ENCODE data around the gene BICRAL.
A peak's percentile ranks its signal among the peaks of the same experiment; 100 is the strongest.
"Not testable (repeated sequence)": the region's sequence is repeated elsewhere in the genome, so short reads cannot be mapped to it uniquely, and the experiment has no call there.

Gene BICRAL

GRCh38 chr6:42754759-42755158, 27.1 kb upstream of the BICRAL start:
- H3K27me3 Mint-ChIP-seq, result no peaks in the 10 kb centered on the region
- H3K9me3 Mint-ChIP-seq, result no peaks in the 10 kb centered on the region
- H3K4me1 Mint-ChIP-seq, result peaks cover 20% of the 10 kb centered on the region
- DNase-seq, result no peak
- no peak overlapping the region for H3K4me3 Mint-ChIP-seq
- ATAC-seq, result no peak
- no peak overlapping the region for H3K27ac Mint-ChIP-seq

- no peaks in the 10 kb centered on the region for H3K27me3 Mint-ChIP-seq
- H3K4me1 Mint-ChIP-seq, result peaks cover 15% of the 10 kb centered on the region
Observed at GRCh38 chr6:42756722-42757121, 25.1 kb upstream of the BICRAL start.

DNA sequence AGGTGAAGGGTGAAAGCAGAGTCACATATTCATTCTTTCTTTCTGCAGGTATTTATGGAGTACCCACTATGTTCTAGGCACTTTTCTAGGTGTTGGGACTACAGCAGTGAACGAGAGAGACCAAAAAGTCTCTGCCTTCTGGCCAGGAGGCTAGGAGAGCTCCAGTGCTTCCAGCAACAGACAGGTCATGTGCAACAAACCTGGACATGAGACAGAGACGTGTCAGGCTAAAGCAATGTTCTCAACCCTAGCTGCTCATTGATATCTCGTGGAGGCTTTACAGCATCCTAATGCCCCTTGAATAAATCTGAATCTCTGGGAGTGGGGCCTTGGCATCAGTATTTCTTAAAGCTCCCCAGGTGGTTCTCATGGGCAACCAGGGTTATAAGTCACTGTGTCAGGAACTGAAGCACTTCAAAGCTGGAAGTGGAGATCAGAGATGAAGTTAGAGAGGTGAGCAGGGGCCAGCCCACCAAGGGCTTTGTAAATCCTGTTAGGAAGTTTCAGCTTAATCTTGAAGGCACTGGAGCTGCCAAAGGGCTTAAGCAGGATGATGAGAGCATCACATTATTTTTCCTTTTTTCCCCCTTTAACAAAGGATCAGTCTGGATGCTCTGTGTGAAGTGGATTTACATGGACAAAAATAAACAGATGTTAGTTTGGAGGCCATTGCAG, 23.0 kb upstream of the BICRAL start:
- Mint-ChIP-seq H3K27me3 (no peaks in the 10 kb centered on the region), H3K9me3 (no peaks in the 10 kb centered on the region), H3K4me3 (no peak overlapping the region), H3K27ac (peak overlapping the region in 1 of 2 donors; percentile 5), H3K4me1 (peaks cover 15% of the 10 kb centered on the region)
- ATAC-seq, result no peak
- DNase-seq, result no peak

More at GRCh38 chr6:42756722-42757121, 25.1 kb upstream of the BICRAL start:
- Mint-ChIP-seq H3K27ac (peak overlapping the region in 1 of 2 donors; percentile 59), H3K4me3 (no peak overlapping the region), H3K9me3 (no peaks in the 10 kb centered on the region)
- ATAC-seq (no peak), DNase-seq (no peak)

- Mint-ChIP-seq H3K4me3 (no peak overlapping the region), H3K9me3 (no peaks in the 10 kb centered on the region), H3K27me3 (no peaks in the 10 kb centered on the region), H3K27ac (no peak overlapping the region), H3K4me1 (peaks cover 13% of the 10 kb centered on the region)
- ATAC-seq, result no peak
- DNase-seq, result no peak
Observed at GRCh38 chr6:42761287-42762067, 20.4 kb upstream of the BICRAL start.

- no peaks in the 10 kb centered on the region for H3K9me3 Mint-ChIP-seq
- peaks cover 11% of the 10 kb centered on the region for H3K4me1 Mint-ChIP-seq
- ATAC-seq (no peak), DNase-seq (no peak)
- no peak overlapping the region for H3K27ac Mint-ChIP-seq
- no peak overlapping the region for H3K4me3 Mint-ChIP-seq
- no peaks in the 10 kb centered on the region for H3K27me3 Mint-ChIP-seq
Observed at GRCh38 chr6:42762426-42762859, 19.4 kb upstream of the BICRAL start.

- H3K27ac Mint-ChIP-seq, result no peak overlapping the region
- DNase-seq (no peak), ATAC-seq (no peak)
Observed at GRCh38 chr6:42762950-42763349, 18.9 kb upstream of the BICRAL start.

GRCh38 chr6:42764911-42765648, 16.8 kb upstream of the BICRAL start:
- Mint-ChIP-seq H3K27ac (no peak overlapping the region), H3K4me3 (no peak overlapping the region), H3K4me1 (peaks cover 17% of the 10 kb centered on the region), H3K9me3 (no peaks in the 10 kb centered on the region), H3K27me3 (no peaks in the 10 kb centered on the region)
- DNase-seq (no peak), ATAC-seq (no peak)

More at GRCh38 chr6:42762950-42763349, 18.9 kb upstream of the BICRAL start:
- H3K9me3 Mint-ChIP-seq, result no peaks in the 10 kb centered on the region
- peaks cover 11% of the 10 kb centered on the region for H3K4me1 Mint-ChIP-seq
- no peak overlapping the region for H3K4me3 Mint-ChIP-seq
- no peaks in the 10 kb centered on the region for H3K27me3 Mint-ChIP-seq

DNA sequence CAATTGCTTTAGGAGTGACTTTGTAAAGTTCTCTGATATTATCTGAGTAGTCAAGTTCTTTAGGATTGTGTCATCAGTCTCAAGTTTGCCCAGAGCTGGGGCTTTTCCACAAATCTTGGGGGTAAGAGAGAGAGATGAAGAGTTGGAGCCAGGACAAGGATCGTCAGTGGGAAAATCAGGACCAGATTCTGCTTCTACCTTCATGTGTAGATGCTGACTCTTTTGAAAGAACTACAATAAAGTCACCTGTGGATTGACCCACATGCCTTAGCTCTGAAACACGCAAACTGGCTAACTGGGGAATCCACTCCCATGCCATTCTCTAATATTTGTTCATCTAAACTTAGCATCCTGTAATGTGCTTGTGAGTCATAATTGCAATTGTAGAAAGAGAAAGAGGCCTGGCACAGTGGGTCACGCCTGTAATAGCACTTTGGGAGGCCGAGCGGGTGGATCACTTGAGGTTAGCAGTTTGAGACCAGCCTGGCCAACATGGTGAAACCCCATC, 15.6 kb upstream of the BICRAL start:
- H3K27ac Mint-ChIP-seq, result no peak overlapping the region
- no peak overlapping the region for H3K4me3 Mint-ChIP-seq
- DNase-seq (no peak), ATAC-seq (no peak)
- no peaks in the 10 kb centered on the region for H3K9me3 Mint-ChIP-seq
- H3K4me1 Mint-ChIP-seq, result peaks cover 26% of the 10 kb centered on the region
- H3K27me3 Mint-ChIP-seq, result no peaks in the 10 kb centered on the region

- DNase-seq (no peak), ATAC-seq (no peak)
- Mint-ChIP-seq H3K4me1 (peaks cover 44% of the 10 kb centered on the region), H3K27me3 (no peaks in the 10 kb centered on the region), H3K9me3 (no peaks in the 10 kb centered on the region), H3K27ac (no peak overlapping the region), H3K4me3 (no peak overlapping the region)
Observed at GRCh38 chr6:42769051-42769450, 12.8 kb upstream of the BICRAL start.

DNA sequence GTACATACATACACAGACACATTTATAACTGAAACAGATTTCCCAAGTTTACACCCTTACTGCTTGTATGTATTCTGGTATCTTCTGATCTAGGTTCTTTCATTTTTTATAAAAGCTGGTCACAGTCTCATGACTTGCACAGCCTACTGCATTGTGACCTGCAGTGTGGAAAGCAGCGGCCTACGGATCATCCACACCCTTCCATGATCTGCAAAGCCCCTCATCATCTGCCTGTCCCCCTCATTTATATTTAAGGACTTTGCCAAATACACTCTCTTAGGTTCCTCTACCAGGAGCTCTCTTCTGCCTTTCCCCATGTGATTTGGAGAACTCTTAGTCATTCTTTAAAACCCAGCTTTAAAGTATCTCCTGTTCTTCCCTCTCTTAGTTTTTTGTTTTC, 12.0 kb upstream of the BICRAL start:
- H3K27me3 Mint-ChIP-seq, result no peaks in the 10 kb centered on the region
- DNase-seq (no peak), ATAC-seq (no peak)
- H3K27ac Mint-ChIP-seq, result peak overlapping the region in 1 of 2 donors; percentile 8
- H3K4me1 Mint-ChIP-seq, result peaks cover 52% of the 10 kb centered on the region
- no peak overlapping the region for H3K4me3 Mint-ChIP-seq
- no peaks in the 10 kb centered on the region for H3K9me3 Mint-ChIP-seq

DNA sequence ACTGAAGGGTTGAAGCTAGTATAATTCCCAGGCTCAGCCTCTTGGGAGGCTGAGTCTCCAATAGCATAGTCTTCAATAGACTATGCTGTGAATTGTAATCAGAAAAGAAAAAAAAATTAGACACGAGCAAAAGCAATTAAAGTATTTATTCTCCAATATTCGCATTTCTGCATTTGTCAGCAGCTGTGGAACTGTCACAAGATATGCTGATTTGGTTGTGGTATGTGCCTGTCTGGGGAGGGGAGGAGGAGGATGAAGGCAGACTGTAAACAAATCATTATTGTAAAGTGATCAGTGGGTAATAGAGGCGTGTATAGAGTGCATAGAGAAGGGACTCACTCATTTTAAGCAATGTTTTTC, 10.1 kb upstream of the BICRAL start:
- DNase-seq (no peak), ATAC-seq (no peak)
- Mint-ChIP-seq H3K4me3 (peak overlapping the region; percentile 83 to 86), H3K4me1 (peaks cover 58% of the 10 kb centered on the region), H3K9me3 (no peaks in the 10 kb centered on the region), H3K27me3 (no peaks in the 10 kb centered on the region), H3K27ac (peak overlapping the region; percentile 93 to 94)

GRCh38 chr6:42774201-42774600, 7.7 kb upstream of the BICRAL start:
- peak; percentile 18 for ATAC-seq
- Mint-ChIP-seq H3K4me3 (peak overlapping the region; percentile 59 to 77), H3K9me3 (no peaks in the 10 kb centered on the region), H3K4me1 (peaks cover 82% of the 10 kb centered on the region), H3K27ac (peak overlapping the region; percentile 56 to 97), H3K27me3 (no peaks in the 10 kb centered on the region)
- DNase-seq, result peak; percentile 28 to 45

DNA sequence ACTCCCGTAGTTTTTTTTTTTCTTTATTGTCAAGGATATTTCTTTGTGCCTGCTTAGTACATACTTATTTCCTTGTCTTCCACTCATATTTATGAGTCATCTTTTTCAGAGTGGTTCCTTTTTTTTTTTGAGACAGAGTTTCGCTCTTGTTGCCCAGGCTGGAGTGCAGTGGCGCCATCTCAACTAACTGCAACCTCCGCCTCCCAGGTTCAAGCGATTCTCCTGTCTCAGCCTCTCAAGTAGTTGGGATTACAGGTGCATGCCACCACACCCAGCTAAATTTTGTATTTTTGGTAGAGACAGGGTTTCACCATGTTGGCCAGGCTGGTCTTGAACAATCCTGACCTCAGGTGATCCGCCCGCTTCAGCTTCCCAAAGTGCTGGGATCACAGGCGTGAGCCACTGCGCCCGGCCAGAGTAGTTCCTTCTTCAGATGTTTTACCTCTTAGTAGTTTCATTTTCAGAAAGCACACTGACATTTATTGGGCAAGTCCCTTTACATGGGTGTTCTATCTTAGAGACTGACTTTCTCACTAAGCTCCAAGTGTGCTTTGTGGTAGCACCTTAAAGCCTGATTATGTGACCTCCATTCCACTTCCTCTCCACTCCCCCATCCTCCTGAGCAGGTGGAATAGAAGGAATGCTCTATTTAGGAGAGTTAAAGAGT, 6.9 kb upstream of the BICRAL start:
- Mint-ChIP-seq H3K27ac (peak overlapping the region; percentile 96 to 97), H3K4me3 (peak overlapping the region; percentile 77 to 82), H3K4me1 (peaks cover 85% of the 10 kb centered on the region)
- not testable (repeated sequence) for H3K9me3 Mint-ChIP-seq, H3K27me3 Mint-ChIP-seq
- DNase-seq (peak; percentile 51 to 54), ATAC-seq (peak; percentile 64)

- peak overlapping the region in 1 of 2 donors; percentile 78 for H3K27ac Mint-ChIP-seq
- no peaks in the 10 kb centered on the region for H3K27me3 Mint-ChIP-seq
- H3K4me1 Mint-ChIP-seq, result peaks cover 73% of the 10 kb centered on the region
- H3K9me3 Mint-ChIP-seq, result no peaks in the 10 kb centered on the region
- DNase-seq, result no peak
- ATAC-seq, result no peak
- peak overlapping the region; percentile 31 to 46 for H3K4me3 Mint-ChIP-seq
Observed at GRCh38 chr6:42777126-42777822, 4.6 kb upstream of the BICRAL start.

GRCh38 chr6:42778122-42778521, 3.7 kb upstream of the BICRAL start:
- peaks cover 67% of the 10 kb centered on the region for H3K4me1 Mint-ChIP-seq
- no peaks in the 10 kb centered on the region for H3K27me3 Mint-ChIP-seq
- H3K9me3 Mint-ChIP-seq, result no peaks in the 10 kb centered on the region
- H3K4me3 Mint-ChIP-seq, result no peak overlapping the region
- no peak for DNase-seq
- H3K27ac Mint-ChIP-seq, result peak overlapping the region in 1 of 2 donors; percentile 83
- ATAC-seq, result no peak

All from stimulated activated naive CD8-positive, alpha-beta T cell treated with anti-CD3 and anti-CD28 coated beads, Interleukin-15, amount 100 ng/mL, for 72 hours (primary cell).